Measurements from ENCODE around the gene APOL3.

Gene APOL3

GRCh38 chr22:36175892-36176291 is 15.3 kb upstream of the APOL3 start:
- POLR2A ChIA-PET, result no interaction called here
- no peak for DNase-seq (ENCODE audit: extremely low spot score)
- TF ChIP-seq, protein P1, sequence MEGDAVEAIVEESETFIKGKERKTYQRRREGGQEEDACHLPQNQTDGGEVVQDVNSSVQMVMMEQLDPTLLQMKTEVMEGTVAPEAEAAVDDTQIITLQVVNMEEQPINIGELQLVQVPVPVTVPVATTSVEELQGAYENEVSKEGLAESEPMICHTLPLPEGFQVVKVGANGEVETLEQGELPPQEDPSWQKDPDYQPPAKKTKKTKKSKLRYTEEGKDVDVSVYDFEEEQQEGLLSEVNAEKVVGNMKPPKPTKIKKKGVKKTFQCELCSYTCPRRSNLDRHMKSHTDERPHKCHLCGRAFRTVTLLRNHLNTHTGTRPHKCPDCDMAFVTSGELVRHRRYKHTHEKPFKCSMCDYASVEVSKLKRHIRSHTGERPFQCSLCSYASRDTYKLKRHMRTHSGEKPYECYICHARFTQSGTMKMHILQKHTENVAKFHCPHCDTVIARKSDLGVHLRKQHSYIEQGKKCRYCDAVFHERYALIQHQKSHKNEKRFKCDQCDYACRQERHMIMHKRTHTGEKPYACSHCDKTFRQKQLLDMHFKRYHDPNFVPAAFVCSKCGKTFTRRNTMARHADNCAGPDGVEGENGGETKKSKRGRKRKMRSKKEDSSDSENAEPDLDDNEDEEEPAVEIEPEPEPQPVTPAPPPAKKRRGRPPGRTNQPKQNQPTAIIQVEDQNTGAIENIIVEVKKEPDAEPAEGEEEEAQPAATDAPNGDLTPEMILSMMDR (IDR thresholded peaks at IDR 0.05; ENCODE audit: control extremely low read depth, extremely low read depth, low read depth, missing control alignments), result no peak
- CTCF ChIA-PET, result interaction anchor here (0.8 to 7.9 kb wide), 3 partner anchors 10 to 102 kb away, joined by 3 to 88 read pairs (median 3); partner anchors contain the start of gene APOL3

DNA sequence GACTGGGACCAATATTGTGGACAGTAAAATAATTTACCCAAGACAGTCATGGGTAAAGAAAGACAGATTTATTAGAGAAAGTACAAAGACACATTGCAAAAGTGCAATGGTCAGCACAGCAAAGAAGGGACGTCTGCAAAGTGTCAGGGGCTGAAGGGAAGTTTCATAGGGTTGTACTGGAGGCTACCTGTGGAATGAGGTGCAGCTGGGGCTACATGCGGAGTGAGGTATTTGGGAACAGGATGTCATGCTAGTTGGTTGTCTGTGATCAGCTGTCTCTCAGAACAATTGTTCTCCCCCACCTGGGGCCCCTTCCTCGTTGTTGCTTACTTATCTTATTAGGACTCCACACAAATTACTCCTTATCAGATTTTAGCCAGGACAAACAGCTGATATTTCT is 11.4 kb upstream of the APOL3 start:
- TF ChIP-seq, protein P1 (IDR thresholded peaks at IDR 0.05; ENCODE audit: control extremely low read depth, extremely low read depth, low read depth, missing control alignments), result no peak
- CTCF ChIA-PET, result interaction anchor here (1.0 to 3.9 kb wide), 6 partner anchors 8 to 68 kb away, joined by 3 to 22 read pairs (median 4); partner anchors contain the start of gene APOL2
- no peak for DNase-seq (ENCODE audit: extremely low spot score)
- POLR2A ChIA-PET, result no interaction called here

DNA sequence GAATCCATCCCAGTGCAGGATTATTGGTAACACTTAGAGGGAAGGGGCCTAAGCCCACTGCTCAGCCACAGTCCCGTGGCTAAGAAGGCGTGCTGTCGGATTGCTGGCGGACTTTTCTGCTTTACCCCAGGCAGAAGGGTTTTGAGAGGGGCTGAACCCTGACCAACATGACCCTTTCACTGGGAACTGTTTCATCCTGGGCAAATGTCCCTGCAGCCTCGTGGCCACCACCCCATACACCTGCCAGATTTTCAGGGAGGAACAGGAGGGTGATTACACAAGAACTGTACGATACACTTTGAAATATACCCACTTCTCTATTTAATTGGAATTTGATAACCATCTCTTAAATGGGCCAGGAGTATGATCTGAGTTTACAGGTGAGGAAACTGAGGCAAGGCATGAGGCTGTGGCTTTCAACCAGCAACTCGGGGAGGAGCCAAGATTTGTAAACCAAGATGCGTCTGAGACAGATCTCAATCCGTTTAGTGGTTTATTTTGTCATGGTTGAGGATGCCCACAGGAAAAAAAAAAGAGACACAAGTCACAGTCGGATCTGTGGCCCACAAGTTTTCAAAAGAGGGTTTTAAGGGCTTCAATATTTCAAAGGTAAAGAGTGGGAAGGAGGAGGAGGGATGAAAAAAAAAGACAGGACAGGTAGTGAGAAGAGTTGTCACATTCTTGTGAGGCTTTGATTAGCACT is 6.1 kb upstream of the APOL3 start:
- POLR2A ChIA-PET, result no interaction called here
- CTCF ChIA-PET, result interaction anchor here (9.4 kb wide), 1 partner anchor 13 kb away, joined by 88 read pairs; no protein-coding TSS in a partner anchor
- TF ChIP-seq, protein P1 (IDR thresholded peaks at IDR 0.05; ENCODE audit: control extremely low read depth, extremely low read depth, low read depth, missing control alignments), result no peak
- DNase-seq (ENCODE audit: extremely low spot score), result no peak

DNA sequence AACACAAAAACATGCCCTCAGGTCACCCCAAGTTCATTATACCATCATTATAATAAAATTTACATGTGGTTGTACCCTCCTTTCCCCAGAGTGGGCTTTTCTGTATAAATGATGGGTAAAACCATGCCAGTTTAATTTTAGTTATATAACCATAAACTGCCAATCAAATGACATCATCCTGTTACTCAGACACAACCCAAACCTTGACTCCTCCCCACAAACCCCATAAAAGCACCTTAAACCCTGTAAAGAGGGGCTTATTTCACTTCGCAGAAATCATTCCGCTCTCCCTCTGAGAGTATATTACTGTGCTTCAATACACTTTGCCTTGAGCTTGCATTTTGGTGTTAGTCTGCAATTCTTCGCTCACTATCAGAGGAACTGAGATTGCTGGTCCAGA is 5.5 kb upstream of the APOL3 start:
- TF ChIP-seq, protein P1 (IDR thresholded peaks at IDR 0.05; ENCODE audit: control extremely low read depth, extremely low read depth, low read depth, missing control alignments), result no peak
- CTCF ChIA-PET, result interaction anchor here (9.4 kb wide), 1 partner anchor 14 kb away, joined by 88 read pairs; no protein-coding TSS in a partner anchor
- POLR2A ChIA-PET, result no interaction called here
- no peak for DNase-seq (ENCODE audit: extremely low spot score)

DNA sequence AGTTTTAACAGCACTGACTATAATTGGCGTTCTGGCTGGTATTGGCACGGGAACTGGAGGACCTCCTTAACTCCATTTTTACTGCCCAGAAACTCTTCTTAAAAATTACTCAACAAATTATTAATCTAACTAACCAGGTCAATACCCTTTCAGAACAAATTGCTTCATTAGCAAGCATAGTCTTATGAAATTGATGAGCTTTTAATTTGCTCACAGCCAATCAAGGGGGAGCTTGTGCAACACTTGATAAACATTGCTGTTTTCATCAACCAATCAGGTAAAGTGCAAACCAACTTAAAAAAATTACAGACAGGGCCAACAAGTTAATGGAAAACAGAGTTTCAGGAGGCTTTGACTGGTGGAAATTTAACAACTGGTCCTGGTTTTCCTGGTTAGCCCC is 4.6 kb upstream of the APOL3 start:
- POLR2A ChIA-PET, result no interaction called here
- TF ChIP-seq, protein P1 (IDR thresholded peaks at IDR 0.05; ENCODE audit: control extremely low read depth, extremely low read depth, low read depth, missing control alignments), result no peak
- CTCF ChIA-PET, result interaction anchor here (0.9 to 9.4 kb wide), 3 partner anchors 8 to 121 kb away, joined by 3 to 88 read pairs (median 22); no protein-coding TSS in a partner anchor
- no peak for DNase-seq (ENCODE audit: extremely low spot score)

DNA sequence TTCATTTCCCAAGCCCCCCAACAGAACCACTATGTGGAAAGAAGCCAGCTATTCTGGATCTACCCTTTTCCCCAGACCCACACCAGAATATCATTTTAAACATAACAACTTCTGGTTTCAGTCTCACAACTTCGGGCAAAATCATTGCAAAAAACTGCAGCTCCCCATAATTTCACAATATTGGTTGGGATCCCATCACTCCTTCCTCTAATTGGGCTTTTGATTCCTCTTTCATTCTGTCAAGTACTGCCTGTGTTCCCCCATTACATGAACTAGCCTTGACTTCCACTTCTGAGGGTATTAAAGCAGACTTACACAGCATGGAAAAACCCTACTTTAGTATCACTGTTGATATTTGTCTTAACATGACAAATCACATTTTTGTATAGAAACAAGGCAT is 4.1 kb upstream of the APOL3 start:
- CTCF ChIA-PET, result interaction anchor here (0.9 to 9.4 kb wide), 5 partner anchors 9 to 122 kb away, joined by 3 to 88 read pairs (median 4); no protein-coding TSS in a partner anchor
- no peak for DNase-seq (ENCODE audit: extremely low spot score)
- TF ChIP-seq, protein P1 (IDR thresholded peaks at IDR 0.05; ENCODE audit: control extremely low read depth, extremely low read depth, low read depth, missing control alignments), result no peak
- POLR2A ChIA-PET, result no interaction called here
